Stomach (tissue), 4 donors: ENCODE data around the gene KIAA1217.

Source experiments
- EP300 ChIP-seq: sonication (generic); formaldehyde crosslinking; IDR thresholded peaks from one replicate; pipeline ENCODE4 v1.6.1; 2017; ENCODE audit warnings: antibody characterized with exemption
- POLR2A ChIP-seq, 4 donors: fragments of 450-650 bp; IDR thresholded peaks; one replicate each; pipeline ENCODE4 v1.6.1; 2016; ENCODE audit warnings: antibody characterized with exemption in 4 of 4, control low read depth in 2 of 4, mild to moderate bottlenecking in 1 of 4, moderate library complexity in 1 of 4
- POLR2AphosphoS5 ChIP-seq, 3 donors: sonication (generic); formaldehyde crosslinking; IDR thresholded peaks; one replicate each; pipeline ENCODE4 v1.6.1; 2016; ENCODE audit warnings: antibody characterized with exemption in 3 of 3
- TF ChIP-seq, protein P1 (sequence below), 7 experiments: fragments of 450-650 bp in 4 of 7; fragments of 200-600 bp in 3 of 7; sonication (generic) in 3 of 7; IDR thresholded peaks; one replicate each; pipeline ENCODE4 v1.5.1; 2016 to 2019; ENCODE audit warnings: antibody characterized with exemption in 7 of 7, control low read depth in 2 of 7, mild to moderate bottlenecking in 1 of 7

DNA sequence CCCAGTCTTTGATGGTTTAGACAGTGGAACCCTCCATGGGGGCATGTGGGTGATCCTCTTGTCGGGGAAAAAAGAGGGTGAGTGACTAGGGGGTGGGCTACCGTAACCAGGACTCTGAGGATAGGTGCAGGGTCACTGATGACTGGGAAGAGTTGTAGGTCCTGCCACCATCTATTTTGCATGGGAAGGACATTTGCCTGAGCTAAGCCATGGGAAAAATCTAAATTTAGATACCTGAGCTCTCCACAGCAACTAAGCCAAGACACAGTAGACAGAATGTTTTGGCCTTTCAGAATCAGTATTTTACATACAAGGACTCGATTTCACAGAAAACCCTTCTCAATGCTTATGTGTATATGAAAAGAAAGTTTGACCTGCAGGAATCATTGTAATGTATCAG lies 52.7 kb downstream of the KIAA1217 start:
- TF ChIP-seq, protein P1, sequence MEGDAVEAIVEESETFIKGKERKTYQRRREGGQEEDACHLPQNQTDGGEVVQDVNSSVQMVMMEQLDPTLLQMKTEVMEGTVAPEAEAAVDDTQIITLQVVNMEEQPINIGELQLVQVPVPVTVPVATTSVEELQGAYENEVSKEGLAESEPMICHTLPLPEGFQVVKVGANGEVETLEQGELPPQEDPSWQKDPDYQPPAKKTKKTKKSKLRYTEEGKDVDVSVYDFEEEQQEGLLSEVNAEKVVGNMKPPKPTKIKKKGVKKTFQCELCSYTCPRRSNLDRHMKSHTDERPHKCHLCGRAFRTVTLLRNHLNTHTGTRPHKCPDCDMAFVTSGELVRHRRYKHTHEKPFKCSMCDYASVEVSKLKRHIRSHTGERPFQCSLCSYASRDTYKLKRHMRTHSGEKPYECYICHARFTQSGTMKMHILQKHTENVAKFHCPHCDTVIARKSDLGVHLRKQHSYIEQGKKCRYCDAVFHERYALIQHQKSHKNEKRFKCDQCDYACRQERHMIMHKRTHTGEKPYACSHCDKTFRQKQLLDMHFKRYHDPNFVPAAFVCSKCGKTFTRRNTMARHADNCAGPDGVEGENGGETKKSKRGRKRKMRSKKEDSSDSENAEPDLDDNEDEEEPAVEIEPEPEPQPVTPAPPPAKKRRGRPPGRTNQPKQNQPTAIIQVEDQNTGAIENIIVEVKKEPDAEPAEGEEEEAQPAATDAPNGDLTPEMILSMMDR (IDR thresholded peaks at IDR 0.05) = no peak
- TF ChIP-seq POLR2A (IDR thresholded peaks at IDR 0.05) (no peak), EP300 (no peak), POLR2AphosphoS5 (IDR thresholded peaks at IDR 0.05) (no peak)
